IPS-18c (cell line): ENCODE data around the gene LZTR1.

Experiments
- H3K4me3 ChIP-seq: 2 replicates; pipeline ENCODE4 v1.7.0; 2013; ENCODE audit warnings: low read depth, mild to moderate bottlenecking, low read length, moderate library complexity; ENCODE audit not compliant: insufficient read depth
- H3K9me3 ChIP-seq: one replicate; pipeline ENCODE4 v1.6.1; 2013; ENCODE audit warnings: mild to moderate bottlenecking, low read length, moderate library complexity; ENCODE audit not compliant: control insufficient read depth, insufficient read depth

Gene LZTR1

DNA sequence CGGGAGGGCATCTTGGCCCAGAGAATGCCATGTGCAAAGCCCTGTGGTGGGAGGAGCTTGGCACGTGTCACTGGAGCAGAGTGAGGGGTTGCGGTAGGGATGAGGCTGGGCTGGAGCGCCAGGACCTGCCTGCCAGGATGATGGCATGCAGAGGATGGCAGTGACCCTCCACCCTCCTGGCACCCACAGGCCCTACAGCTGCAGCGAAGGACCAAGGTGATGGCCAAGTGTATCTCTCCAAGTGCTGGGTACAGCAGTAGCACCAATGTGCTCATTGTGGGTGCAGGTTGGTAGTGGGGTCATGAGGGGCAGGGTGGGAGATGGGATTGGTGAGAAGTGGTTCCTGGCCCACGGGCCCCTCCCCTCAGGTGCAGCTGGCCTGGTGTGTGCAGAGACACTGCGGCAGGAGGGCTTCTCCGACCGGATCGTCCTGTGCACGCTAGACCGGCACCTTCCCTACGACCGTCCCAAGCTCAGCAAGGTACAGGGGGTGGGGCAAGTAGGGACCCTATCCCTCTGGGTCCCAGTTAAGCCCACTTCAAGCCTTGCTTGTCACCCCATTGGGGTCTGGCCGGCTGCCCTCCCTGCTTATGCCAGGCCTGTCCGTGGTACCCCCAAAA lies 7.7 kb upstream of the LZTR1 start:
- Histone ChIP-seq H3K4me3 (no peak overlapping the region), H3K9me3 (peaks cover 4% of the 10 kb centered on the region)

- peaks cover 4% of the 10 kb centered on the region for H3K9me3 ChIP-seq
- H3K4me3 ChIP-seq = no peak overlapping the region
These were observed 6.4 kb upstream of the LZTR1 start for GRCh38 chr22:20975541-20976290.

- H3K4me3 ChIP-seq = no peak overlapping the region
- H3K9me3 ChIP-seq = peaks cover 4% of the 10 kb centered on the region
These were observed 5.7 kb upstream of the LZTR1 start for GRCh38 chr22:20976291-20976877.

- peaks cover 4% of the 10 kb centered on the region for H3K9me3 ChIP-seq
- no peak overlapping the region for H3K4me3 ChIP-seq
These were observed 5.1 kb upstream of the LZTR1 start for GRCh38 chr22:20977019-20977418.

DNA sequence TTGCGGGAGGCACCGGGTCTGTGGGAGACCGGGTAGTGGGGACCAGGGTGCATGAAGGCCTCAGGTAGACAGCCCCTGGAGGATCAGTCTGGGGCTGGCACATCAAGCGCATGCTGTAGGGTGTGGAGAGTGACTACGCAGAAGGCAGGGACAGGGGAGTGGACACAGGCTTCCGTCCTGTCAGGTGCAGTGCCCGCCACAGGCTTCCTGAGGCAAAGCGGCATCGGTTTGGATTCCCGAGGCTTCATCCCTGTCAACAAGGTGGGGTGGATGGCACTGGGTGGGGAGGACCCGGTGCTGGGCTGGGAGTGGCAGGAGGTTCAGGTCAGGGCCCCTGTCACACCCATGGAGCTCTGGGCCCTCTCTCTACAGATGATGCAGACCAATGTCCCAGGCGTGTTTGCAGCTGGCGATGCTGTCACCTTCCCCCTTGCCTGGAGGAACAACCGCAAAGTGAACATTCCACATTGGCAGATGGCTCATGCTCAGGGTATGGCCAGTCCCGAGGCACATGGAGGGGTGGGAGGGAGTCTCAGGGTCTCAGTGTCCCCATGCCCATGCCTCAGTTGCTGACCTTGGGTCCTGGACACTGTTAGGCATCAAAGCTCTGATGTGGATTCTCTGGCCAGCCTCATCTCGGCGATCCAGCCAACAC lies 4.5 kb upstream of the LZTR1 start:
- Histone ChIP-seq H3K4me3 (no peak overlapping the region), H3K9me3 (peaks cover 4% of the 10 kb centered on the region)

DNA sequence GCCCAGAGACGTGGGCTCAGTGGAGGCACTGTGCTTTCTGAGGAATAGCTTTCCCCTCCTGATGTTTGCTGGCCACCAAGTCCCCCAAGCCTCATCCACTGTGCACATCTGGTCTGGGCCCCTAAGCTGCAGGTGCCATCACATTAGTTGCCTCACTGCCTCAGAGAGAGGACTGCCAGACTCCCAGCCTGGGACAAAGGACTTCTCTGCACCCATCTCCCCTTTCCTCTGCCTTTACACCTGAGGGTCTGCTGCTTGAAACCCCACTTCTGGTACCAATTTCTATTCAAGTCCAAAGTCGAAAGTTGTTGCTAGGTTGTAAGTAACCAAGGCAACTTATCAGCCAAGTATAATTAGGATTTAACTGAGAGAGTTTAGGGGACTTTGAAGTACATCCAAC lies 3.7 kb upstream of the LZTR1 start:
- Histone ChIP-seq H3K4me3 (peak overlapping the region; percentile 5; the same call in 1 of the 2 replicates), H3K9me3 (peaks cover 4% of the 10 kb centered on the region)

DNA sequence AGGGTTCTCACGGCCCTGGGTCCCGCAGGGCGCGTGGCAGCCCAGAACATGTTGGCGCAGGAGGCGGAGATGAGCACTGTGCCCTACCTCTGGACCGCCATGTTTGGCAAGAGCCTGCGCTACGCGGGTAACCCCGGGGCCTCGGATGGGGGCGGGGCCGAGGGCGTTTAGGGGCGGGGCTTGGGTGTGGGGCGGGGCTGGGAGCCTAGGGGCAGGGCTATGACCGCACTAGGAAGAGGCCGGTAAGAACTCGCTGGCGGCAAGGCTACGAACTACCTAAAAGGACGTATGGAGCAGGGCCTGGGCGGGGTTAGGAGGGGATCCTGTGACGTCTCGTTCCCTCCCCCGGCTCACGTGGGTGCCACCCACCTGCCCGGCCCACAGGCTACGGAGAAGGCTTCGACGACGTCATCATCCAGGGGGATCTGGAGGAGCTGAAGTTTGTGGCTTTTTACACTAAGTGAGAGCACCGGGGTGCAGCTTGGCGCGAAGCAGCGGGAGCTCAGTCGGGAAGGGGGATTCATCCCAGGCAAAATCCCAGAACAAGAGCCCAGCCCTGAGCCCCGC lies 2.8 kb upstream of the LZTR1 start:
- peak overlapping the region; percentile 52 for H3K4me3 ChIP-seq
- peaks cover 4% of the 10 kb centered on the region for H3K9me3 ChIP-seq

DNA sequence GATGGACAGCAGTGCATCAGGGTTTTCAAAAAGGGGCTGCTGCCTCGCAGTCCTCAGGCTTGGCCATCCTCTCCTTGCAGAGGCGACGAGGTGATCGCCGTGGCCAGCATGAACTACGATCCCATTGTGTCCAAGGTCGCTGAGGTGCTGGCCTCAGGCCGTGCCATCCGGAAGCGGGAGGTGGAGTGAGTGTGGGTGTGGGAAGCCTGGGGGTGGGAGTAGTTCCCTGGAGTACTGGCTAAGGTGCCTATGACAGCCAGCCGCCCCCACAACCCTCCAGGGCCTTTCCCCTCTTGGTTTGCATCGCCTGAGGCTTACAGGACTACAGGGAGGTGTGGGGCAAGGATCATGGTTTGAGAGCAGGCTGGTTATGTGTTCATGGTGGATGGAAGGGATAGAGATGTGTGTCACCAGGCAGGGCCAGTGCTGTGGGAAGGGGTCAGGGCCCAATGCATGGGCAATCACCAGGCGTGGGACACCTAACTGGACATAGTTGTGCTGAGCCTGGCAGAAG lies 2.1 kb upstream of the LZTR1 start:
- Histone ChIP-seq H3K4me3 (peak overlapping the region; percentile 52; the same call in 1 of the 2 replicates), H3K9me3 (peaks cover 4% of the 10 kb centered on the region)

DNA sequence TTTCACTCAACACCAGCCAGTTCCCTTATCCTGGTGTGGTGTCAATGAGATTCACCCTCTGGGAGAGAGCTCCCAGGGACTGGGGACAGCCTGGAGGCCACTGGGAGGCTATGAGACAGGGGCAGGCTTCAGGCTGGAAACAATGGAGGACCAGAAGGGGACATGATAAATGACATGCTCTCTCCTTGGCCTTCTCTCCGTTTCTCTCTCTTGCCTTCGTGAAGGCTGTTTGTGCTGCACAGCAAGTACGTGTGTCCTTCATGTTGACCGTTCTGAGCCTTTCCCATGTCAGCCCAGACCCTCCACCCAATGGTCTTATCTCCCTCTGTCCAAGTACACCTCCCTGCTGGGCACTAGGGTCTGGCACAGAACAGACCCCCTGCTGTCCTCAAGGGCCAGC lies 1.6 kb upstream of the LZTR1 start:
- H3K9me3 ChIP-seq = peaks cover 4% of the 10 kb centered on the region
- H3K4me3 ChIP-seq = 0 out of 2 replicates have a peak overlapping the region, but pooled peaks have one; percentile 52

GRCh38 chr22:20980938-20981722 lies 967 bp upstream of the LZTR1 start:
- H3K4me3 ChIP-seq = peak overlapping the region; percentile 97
- H3K9me3 ChIP-seq = peaks cover 4% of the 10 kb centered on the region

DNA sequence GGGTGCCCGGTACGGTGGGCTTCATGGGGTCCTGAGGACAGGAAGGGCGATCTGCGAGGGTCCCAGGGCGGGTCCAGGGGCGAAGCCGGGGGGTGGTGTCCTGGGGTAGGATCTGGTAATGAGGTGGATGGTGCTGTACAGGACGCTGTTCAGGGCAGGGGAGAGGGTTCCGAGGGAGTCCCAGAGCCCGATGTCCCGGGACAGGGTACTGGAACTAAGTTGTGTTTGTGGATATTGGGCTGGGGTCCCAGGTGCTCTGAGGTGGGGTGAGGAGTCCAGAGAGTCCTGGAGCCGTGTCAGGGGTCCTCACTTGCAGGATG lies 426 bp downstream of the LZTR1 start:
- peaks cover 4% of the 10 kb centered on the region for H3K9me3 ChIP-seq

GRCh38 chr22:20983081-20983771 lies 1.1 kb downstream of the LZTR1 start:
- H3K4me3 ChIP-seq = peak overlapping the region; percentile 97
- H3K9me3 ChIP-seq = peaks cover 4% of the 10 kb centered on the region

More for the DNA sequence above, 426 bp downstream of the LZTR1 start:
- peak overlapping the region; percentile 97 for H3K4me3 ChIP-seq

GRCh38 chr22:20985720-20986119 lies 3.6 kb downstream of the LZTR1 start:
- Histone ChIP-seq H3K9me3 (no peaks in the 10 kb centered on the region), H3K4me3 (no peak overlapping the region)

GRCh38 chr22:20986365-20986764 lies 4.3 kb downstream of the LZTR1 start:
- H3K9me3 ChIP-seq = no peaks in the 10 kb centered on the region
- no peak overlapping the region for H3K4me3 ChIP-seq

DNA sequence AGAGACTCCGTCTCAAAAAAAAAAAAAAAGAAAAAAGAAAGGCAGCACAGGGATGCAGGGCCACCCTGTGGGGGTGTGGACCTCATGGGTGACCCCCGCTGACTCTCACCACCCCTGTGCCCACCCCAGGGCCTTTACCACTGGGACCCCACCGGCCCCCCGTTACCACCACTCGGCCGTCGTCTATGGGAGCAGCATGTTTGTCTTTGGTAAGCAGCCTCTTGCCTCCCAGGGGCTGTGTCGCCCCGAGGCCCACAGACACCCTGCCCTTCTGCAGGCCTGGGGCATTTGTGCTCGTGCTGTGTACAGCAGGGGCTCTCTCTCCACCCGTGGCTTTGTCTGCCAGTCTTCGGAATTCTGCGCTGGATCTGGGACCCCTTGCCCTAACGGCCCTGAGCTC lies 5.3 kb downstream of the LZTR1 start:
- Histone ChIP-seq H3K4me3 (no peak overlapping the region), H3K9me3 (no peaks in the 10 kb centered on the region)

DNA sequence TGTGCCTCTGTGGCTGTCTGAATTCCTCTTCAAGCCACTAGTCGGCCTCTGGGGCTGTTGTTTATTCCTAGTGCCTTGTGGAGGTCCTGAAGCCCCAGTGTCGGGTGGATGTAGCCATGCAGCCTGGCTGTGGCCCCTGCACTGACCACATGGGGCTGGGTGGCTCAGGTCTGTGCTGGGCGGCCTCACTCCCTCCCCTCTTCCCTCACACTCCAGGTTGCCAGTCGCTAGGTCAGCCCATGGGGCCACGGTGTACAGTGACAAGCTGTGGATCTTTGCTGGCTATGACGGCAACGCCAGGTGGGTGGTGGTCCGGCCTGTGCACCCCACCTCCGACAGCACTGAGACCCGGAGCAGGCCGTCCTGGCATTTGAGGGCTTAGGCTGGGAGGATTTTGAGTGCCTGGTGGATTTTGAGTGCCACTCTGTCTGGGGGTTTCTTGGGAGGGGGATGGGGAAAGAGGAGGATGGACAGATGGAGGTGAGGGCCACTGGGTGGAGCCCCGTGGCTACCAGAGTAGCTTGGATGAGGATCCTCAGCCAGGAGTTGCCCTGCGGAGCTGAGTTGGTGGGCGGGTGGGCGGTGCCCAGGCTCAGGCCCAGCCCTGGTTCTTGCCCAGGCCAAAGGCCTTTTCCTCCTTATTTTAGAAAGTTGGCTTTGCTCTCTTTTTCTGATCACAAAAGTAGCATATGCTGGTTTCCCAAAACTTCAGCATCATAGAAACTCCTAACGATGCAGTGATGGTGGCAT lies 6.7 kb downstream of the LZTR1 start:
- Histone ChIP-seq H3K9me3 (no peaks in the 10 kb centered on the region), H3K4me3 (no peak overlapping the region)
